Measurements from ENCODE around the gene PRKAR1B.
A peak's percentile ranks its signal among the peaks of the same experiment; 100 is the strongest.
"Not testable (repeated sequence)": the region's sequence is repeated elsewhere in the genome, so short reads cannot be mapped to it uniquely, and the experiment has no call there.

Gene PRKAR1B

GRCh38 chr7:666454-667292 is 60.4 kb downstream of the PRKAR1B start:
- DNase-seq (ENCODE audit: low spot score): no peak

GRCh38 chr7:665736-666453 is 61.2 kb downstream of the PRKAR1B start:
- DNase-seq (ENCODE audit: low spot score): no peak

- peak; percentile 49 for DNase-seq (ENCODE audit: low spot score)
Observed at GRCh38 chr7:664997-665735, 61.9 kb downstream of the PRKAR1B start.

DNA sequence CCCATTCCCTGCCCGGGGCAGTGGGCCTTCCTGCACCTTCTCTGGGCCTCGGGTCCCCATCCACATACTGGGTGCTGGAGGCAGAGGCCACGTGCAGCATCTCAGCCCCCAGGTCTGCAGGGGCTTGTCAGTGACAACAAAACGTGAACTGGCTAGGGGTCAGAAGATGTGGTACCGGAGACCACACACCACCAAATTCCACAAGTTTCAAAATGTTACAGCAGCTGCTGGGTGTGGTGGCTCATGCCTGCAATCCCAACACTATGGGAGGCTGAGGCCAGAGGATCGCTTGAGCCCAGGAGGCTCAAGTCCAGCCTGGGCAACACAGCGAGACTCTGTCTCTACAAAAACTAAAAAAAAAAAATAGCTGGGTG is 62.7 kb downstream of the PRKAR1B start:
- no peak for DNase-seq (ENCODE audit: low spot score)

DNA sequence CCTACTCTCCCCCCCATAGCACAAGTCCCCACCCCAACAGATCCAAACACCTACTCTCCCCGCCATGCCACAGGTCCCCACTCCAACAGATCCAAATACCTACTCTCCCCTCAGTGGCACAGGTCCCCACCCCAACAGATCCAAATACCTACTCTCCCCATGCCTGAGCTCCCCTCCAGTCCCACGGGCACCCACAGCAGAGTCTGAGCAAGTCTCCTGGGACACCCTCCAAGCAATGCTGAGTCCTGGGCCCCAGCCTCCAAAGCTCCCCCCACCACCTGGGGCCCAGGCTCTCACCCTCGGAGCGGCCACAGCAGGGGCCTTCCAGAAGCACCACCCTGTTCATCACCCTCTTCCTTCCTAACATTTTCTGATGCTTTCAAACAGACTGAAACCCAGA is 64.5 kb downstream of the PRKAR1B start:
- no peak for DNase-seq (ENCODE audit: low spot score)

DNA sequence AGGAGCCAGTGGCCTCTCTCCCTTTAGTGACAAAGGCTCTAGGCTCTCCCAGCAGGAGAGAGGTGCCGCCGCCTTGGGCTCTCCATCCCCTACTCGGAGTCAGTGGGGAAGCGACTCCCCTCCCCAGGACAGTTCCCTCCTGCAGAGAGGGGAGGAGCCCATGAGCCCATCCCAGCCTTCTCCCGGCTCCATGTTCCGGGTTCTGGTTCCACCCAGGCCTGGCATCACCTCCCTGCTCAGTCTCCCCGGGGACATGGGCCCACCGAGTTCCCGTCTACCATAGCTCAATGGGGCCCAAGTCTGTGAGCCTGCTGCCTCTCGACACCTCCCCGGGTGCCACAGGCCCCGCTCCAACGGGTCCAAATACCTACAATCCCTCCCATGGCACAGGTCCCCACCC is 67.1 kb downstream of the PRKAR1B start:
- DNase-seq (ENCODE audit: low spot score): no peak

DNA sequence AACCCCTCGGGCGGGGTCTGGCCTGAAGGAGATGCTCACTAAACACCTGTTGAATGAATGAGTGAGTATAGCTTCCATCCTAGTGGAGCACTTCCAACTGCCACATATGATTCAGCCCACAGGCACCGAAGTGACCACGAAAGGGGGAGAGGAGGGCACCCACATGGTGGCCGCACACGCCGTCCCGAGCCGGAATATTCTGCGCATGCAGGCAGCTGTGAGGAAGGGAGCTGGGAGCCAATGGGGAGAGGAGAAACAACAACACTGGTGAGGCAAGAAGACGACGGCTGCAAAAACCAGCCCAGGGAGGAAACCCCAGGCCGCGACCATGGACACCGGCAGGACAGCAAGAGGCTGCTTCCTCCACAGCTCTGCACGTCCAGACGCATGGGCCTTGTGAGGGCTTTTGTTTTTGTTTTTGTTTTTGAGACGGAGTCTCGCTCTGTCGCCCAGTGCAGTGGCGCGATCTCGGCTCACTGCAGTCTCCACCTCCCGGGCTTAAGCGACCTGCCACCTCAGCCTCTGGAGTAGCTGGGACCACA is 67.7 kb downstream of the PRKAR1B start:
- DNase-seq (ENCODE audit: low spot score): no peak

DNA sequence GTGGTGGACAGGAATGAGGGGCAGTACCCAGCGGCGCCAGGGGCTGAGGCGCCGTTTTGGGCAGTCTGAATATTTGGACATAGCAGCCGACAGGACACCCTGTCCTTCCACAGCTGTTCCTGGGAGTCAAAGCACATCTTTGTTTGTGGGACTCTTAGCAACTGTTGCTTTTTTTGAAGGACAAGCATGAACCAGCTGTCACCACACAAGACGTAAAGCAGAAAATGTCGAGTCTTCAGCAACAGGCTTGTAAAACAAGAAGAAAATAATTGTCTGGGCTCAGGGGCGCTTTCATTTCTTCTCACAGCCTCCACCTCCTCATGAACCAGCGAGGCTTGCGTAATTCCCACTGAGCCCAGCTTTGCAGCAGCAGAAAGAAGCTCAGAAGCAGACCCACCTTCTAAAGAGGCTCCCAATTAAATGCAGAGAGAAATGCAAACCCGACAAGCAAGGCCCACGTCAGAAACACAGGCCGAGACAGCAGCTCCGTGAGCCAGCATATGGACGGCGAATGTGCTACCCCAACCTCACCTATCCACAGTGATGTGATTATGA is 69.4 kb downstream of the PRKAR1B start:
- no peak for DNase-seq (ENCODE audit: low spot score)

- DNase-seq (ENCODE audit: low spot score): not testable (repeated sequence)
Observed at GRCh38 chr7:657010-657409, 70.1 kb downstream of the PRKAR1B start.

- DNase-seq (ENCODE audit: low spot score): no peak
Observed at GRCh38 chr7:655758-656157, 71.3 kb downstream of the PRKAR1B start.

GRCh38 chr7:653829-654764 is 73.0 kb downstream of the PRKAR1B start:
- DNase-seq (ENCODE audit: low spot score): no peak

- no peak for DNase-seq (ENCODE audit: low spot score)
Observed at GRCh38 chr7:652881-653280, 74.2 kb downstream of the PRKAR1B start.

- DNase-seq (ENCODE audit: low spot score): not testable (repeated sequence)
Observed at GRCh38 chr7:652167-652566, 74.9 kb downstream of the PRKAR1B start.

DNA sequence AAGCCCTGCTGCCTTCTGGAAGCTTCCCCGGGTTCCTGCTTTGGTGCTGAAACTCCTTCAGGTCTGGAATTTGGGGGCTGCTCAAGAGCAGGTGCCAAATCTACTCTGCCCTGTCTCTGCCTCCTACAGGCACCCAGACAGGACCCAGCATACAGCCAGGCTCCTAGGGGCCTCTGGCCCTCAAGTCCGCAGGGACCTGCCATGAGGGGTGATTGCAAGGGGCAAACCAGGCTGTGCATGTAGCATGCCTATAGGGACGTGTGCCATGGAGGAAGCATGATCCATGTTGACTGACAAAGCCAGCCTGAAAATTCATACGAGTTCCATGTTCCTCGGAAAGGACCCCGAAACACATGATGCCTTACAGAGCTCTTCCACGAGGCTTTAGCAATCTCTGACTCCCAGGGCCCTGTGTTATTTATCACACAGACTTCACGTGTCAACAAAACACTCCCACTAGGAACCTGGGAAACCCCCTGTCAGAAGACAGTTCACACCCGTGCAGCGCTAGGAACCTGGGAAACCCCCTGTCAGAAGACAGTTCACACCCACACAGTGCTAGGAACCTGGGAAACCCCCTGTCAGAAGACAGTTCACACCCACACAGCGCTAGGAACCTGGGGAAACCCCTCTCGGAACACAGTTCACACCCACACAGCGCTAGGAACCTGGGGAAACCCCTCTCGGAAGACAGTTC is 75.9 kb downstream of the PRKAR1B start:
- DNase-seq (ENCODE audit: low spot score): no peak

DNA sequence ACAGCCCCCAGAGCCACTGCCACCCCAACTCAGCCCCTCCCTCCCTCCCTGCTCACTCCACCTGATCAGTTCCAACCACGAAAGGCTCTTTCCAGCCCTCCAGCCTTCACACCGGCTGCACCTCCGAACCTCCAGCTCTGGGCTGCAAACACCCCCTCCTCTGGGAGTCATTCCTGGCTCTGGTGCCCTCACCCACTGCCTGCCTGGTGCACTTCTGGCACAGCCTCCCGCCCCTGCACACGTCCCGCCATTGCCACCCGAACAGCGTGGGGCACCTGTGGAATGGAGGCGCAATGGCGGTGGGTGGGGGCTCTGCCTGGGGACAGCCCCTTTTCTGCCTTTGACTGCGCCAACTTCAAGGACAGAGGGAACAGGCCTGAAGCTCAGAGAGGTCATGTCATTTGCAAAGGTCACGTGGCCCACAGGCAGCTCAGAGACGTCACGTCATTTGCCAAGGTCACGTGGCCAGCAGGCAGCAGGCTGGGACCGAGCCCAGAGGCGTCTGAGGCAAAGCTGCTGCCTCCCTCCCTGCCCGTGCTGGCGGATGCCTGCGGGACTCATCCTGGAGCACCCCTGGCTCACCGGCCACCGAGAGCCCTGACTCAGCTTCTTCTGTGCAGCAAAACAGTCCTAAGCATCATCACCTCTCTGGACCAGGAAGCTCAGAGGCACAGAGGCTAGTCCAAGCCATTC is 76.6 kb downstream of the PRKAR1B start:
- no peak for DNase-seq (ENCODE audit: low spot score)

GRCh38 chr7:646951-647350 is 80.1 kb downstream of the PRKAR1B start:
- DNase-seq (ENCODE audit: low spot score): no peak

- no peak for DNase-seq (ENCODE audit: low spot score)
Observed at GRCh38 chr7:646487-646886, 80.6 kb downstream of the PRKAR1B start.

- DNase-seq (ENCODE audit: low spot score): no peak
Observed at GRCh38 chr7:645606-646005, 81.5 kb downstream of the PRKAR1B start.

GRCh38 chr7:644381-645305 is 82.4 kb downstream of the PRKAR1B start:
- no peak for DNase-seq (ENCODE audit: low spot score)

All from HuH-7.5 (cell line).